SK-N-SH treated with all-trans-retinoic acid at 6 μM for 48 hours (cell line): ENCODE measurements around the gene EVX1.
A peak's percentile ranks its signal among the peaks of the same experiment; 100 is the strongest.

Source experiments
- ATAC-seq: fragments of 200-7000 bp; cut with Tn5 transposase; 3 replicates; pipeline ENCODE4 v1.9.1; 2020; ENCODE audit warnings: mild to moderate bottlenecking, moderate library complexity
- CSDC2 ChIP-seq: fragments of 250-450 bp; sonication (Bioruptor Pico); IDR thresholded peaks from 2 replicates; pipeline ENCODE4 v1.5.0; 2020; ENCODE audit warnings: mild to moderate bottlenecking, moderate library complexity
- CSRNP3 ChIP-seq: fragments of 250-450 bp; sonication (Bioruptor Pico); IDR thresholded peaks from 2 replicates; pipeline ENCODE4 v1.5.1; 2021; ENCODE audit warnings: mild to moderate bottlenecking, moderate library complexity
- ESRRG ChIP-seq: fragments of 250-450 bp; sonication (Bioruptor Pico); IDR thresholded peaks from 2 replicates; pipeline ENCODE4 v1.6.1; 2021; ENCODE audit warnings: mild to moderate bottlenecking
- PATZ1 ChIP-seq: fragments of 250-450 bp; sonication (Bioruptor Pico); IDR thresholded peaks from 2 replicates; pipeline ENCODE4 v1.8.0; 2020; ENCODE audit warnings: mild to moderate bottlenecking, moderate library complexity, borderline replicate concordance
- PPARA ChIP-seq: fragments of 250-450 bp; sonication (Bioruptor Pico); IDR thresholded peaks from 2 replicates; pipeline ENCODE4 v1.5.0; 2020; ENCODE audit warnings: mild to moderate bottlenecking, borderline replicate concordance
- RARB ChIP-seq: fragments of 250-450 bp; sonication (Bioruptor Pico); IDR thresholded peaks from 2 replicates; pipeline ENCODE4 v1.8.0; 2021; ENCODE audit warnings: mild to moderate bottlenecking, moderate library complexity
- SNAI2 ChIP-seq: fragments of 250-450 bp; sonication (Bioruptor Pico); IDR thresholded peaks from 2 replicates; pipeline ENCODE4 v1.5.0; 2020; ENCODE audit warnings: mild to moderate bottlenecking, moderate library complexity
- TCF4 ChIP-seq: fragments of 250-450 bp; sonication (Bioruptor Pico); IDR thresholded peaks from 2 replicates; pipeline ENCODE4 v1.8.0; 2021; ENCODE audit warnings: mild to moderate bottlenecking, moderate library complexity, borderline replicate concordance
- TOX ChIP-seq: fragments of 250-450 bp; sonication (Bioruptor Pico); IDR thresholded peaks from 2 replicates; pipeline ENCODE4 v1.8.0; 2021; ENCODE audit warnings: mild to moderate bottlenecking, moderate library complexity, borderline replicate concordance
- TSHZ2 ChIP-seq: fragments of 250-450 bp; sonication (Bioruptor Pico); IDR thresholded peaks from 2 replicates; pipeline ENCODE4 v1.5.0; 2020; ENCODE audit warnings: mild to moderate bottlenecking, moderate library complexity
- ZC3H10 ChIP-seq: fragments of 250-450 bp; sonication (Bioruptor Pico); IDR thresholded peaks from 2 replicates; pipeline ENCODE4 v1.5.1; 2021; ENCODE audit warnings: mild to moderate bottlenecking, moderate library complexity
- ZFP3 ChIP-seq: fragments of 250-450 bp; sonication (Bioruptor Pico); IDR thresholded peaks from 2 replicates; pipeline ENCODE4 v1.5.0; 2020; ENCODE audit warnings: mild to moderate bottlenecking, moderate library complexity
- ZFP30 ChIP-seq: fragments of 450-650 bp; formaldehyde crosslinking; IDR thresholded peaks from 2 replicates; pipeline ENCODE4 v1.5.0; 2022; ENCODE audit warnings: mild to moderate bottlenecking, moderate library complexity
- ZNF565 ChIP-seq: fragments of 450-650 bp; formaldehyde crosslinking; conservative IDR thresholded peaks from 2 replicates; pipeline ENCODE4 v1.5.0; 2020; ENCODE audit warnings: low read depth, mild to moderate bottlenecking, moderate library complexity
- ZNF70 ChIP-seq: fragments of 450-650 bp; formaldehyde crosslinking; IDR thresholded peaks from 2 replicates; pipeline ENCODE4 v1.5.0; 2020; ENCODE audit warnings: mild to moderate bottlenecking, moderate library complexity

The EVX1 gene

GRCh38 chr7:27197137-27198042, 45.2 kb upstream of the EVX1 start (continued):
- peak; percentile 100 for TF ChIP-seq TSHZ2
- TF ChIP-seq ZC3H10 (CRISPR knock-in tag) = no peak
- TF ChIP-seq RARB (CRISPR knock-in tag) = no peak
- TF ChIP-seq SNAI2 (CRISPR knock-in tag) = peak; percentile 94

GRCh38 chr7:27198138-27198841, 44.3 kb upstream of the EVX1 start:
- no peak for ATAC-seq
- TF ChIP-seq ZFP30 (CRISPR knock-in tag) (no peak), TCF4 (CRISPR knock-in tag) (no peak), ZFP3 (CRISPR knock-in tag) (peak; percentile 42), ZC3H10 (CRISPR knock-in tag) (no peak), PATZ1 (no peak), CSRNP3 (CRISPR knock-in tag) (no peak), RARB (CRISPR knock-in tag) (no peak), ZNF70 (CRISPR knock-in tag) (no peak), CSDC2 (CRISPR knock-in tag) (peak; percentile 100), ESRRG (CRISPR knock-in tag) (no peak), TSHZ2 (peak; percentile 100), TOX (CRISPR knock-in tag) (no peak), ZNF565 (CRISPR knock-in tag) (no peak), PPARA (CRISPR knock-in tag) (no peak), SNAI2 (CRISPR knock-in tag) (peak; percentile 96)

- peak; percentile 67 for TF ChIP-seq SNAI2 (CRISPR knock-in tag)
- peak; percentile 100 for TF ChIP-seq TSHZ2
- peak; percentile 100 for TF ChIP-seq CSDC2 (CRISPR knock-in tag)
- no peak for TF ChIP-seq ZC3H10 (CRISPR knock-in tag)
- no peak for TF ChIP-seq TOX (CRISPR knock-in tag)
- TF ChIP-seq, all 23 proteins: peak for 3
- peak; percentile 9 for ATAC-seq
These were observed 43.5 kb upstream of the EVX1 start for GRCh38 chr7:27198871-27199801.
